Tibial nerve (tissue), 4 donors: ENCODE data around the gene NBPF19. TPM values are rescaled to one million over a fixed set of nuclear protein-coding genes. Genes with fewer than 3 reads are reported as not detected.

Experiments used
- total RNA-seq, 4 donors: library from RNA; depleted of rRNA; stranded (reverse); fragments of >200 nt; gene quantifications; one replicate each; pipeline ENCODE4 v1.1.0, GENCODE V29; 2016

NBPF19 gene
- total RNA-seq, 4 donors from 2014 or later, result 16.7 to 36.7 (median 25.8) TPM

Other genes with a start within 250 kb of the NBPF19 start
- not detected for gene PPIAL4C, start 108.8 kb downstream of the NBPF19 start, total RNA-seq